Testis (tissue), 2 donors: ENCODE data around the gene BPTF.

Experiments
- POLR2A ChIP-seq: fragments of 450-650 bp; IDR thresholded peaks from one replicate; pipeline ENCODE4 v1.6.1; 2017; ENCODE audit warnings: antibody characterized with exemption, mild to moderate bottlenecking, moderate library complexity
- TF ChIP-seq, protein P1 (sequence below), 3 experiments: fragments of 450-650 bp in 2 of 3; fragments of 200-600 bp in 1 of 3; sonication (generic) in 1 of 3; IDR thresholded peaks; one replicate each; pipeline ENCODE4 v1.5.1; 2016 to 2019; ENCODE audit warnings: antibody characterized with exemption in 3 of 3, mild to moderate bottlenecking in 2 of 3, moderate library complexity in 1 of 3

DNA sequence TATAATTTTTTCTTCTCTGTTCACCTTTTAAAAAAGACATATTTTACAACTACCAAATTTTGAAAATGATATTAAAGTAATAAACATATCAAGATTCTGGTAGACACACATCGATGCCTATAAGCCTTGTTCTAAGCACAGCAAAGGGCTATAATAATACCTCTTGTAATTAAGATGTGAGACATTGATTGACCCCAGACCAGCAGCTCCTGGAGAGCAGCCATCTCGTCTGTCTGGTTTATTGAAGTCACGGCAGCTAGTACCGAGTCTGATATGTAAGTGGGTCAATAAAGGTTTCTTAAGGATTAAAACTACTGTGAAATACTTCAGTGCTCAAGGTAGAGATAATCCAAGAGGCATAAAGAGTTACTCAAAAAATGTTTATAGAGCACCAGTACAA, 94.9 kb downstream of the BPTF start:
- no peak for TF ChIP-seq POLR2A
- TF ChIP-seq, protein P1, sequence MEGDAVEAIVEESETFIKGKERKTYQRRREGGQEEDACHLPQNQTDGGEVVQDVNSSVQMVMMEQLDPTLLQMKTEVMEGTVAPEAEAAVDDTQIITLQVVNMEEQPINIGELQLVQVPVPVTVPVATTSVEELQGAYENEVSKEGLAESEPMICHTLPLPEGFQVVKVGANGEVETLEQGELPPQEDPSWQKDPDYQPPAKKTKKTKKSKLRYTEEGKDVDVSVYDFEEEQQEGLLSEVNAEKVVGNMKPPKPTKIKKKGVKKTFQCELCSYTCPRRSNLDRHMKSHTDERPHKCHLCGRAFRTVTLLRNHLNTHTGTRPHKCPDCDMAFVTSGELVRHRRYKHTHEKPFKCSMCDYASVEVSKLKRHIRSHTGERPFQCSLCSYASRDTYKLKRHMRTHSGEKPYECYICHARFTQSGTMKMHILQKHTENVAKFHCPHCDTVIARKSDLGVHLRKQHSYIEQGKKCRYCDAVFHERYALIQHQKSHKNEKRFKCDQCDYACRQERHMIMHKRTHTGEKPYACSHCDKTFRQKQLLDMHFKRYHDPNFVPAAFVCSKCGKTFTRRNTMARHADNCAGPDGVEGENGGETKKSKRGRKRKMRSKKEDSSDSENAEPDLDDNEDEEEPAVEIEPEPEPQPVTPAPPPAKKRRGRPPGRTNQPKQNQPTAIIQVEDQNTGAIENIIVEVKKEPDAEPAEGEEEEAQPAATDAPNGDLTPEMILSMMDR (IDR thresholded peaks at IDR 0.05) = no peak
